ENCODE measurements around the gene KRTAP12-1.

KRTAP12-1 gene, protein sequence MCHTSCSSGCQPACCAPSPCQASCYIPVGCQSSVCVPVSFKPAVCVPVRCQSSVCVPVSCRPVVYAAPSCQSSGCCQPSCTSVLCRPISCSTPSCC
- total RNA-seq: 0 to 0.07 (median 0) reads per million in 18 experiments

DNA sequence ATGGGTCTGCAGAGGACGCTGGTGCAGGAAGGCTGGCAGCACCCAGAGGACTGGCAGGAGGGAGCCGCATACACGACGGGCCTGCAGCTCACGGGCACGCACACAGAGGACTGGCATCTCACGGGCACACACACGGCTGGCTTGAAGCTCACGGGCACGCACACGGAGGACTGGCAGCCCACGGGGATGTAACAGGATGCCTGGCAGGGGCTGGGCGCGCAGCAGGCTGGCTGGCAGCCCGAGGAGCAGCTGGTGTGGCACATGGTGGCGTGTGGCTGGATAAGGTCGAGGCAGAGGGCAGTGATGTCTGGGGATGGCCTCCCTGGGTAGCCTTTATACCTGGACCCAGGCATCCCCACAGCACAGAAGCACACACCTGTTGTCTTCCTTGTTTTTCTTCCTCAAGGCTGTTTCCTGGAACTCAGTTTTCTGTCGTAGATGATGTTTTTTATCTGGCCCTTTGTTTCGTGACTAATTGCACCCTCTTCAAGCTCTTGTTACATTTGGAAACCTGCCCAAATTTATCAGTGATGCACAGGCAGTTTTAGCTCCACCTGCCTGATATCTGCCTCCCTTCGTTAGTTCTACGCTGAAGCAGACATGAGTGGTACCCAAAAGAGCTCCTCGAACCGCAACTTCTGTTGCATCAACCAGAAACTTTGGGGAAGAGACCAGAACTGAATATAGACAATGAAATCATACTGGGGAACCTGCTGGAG, at the start of gene KRTAP12-1:
TSS of gene KRTAP12-1 (minus strand) at position 303 of the 719 bp plus-strand sequence. CDS start at position 263, 40 bp downstream.
- DNase-seq: no peak

DNA sequence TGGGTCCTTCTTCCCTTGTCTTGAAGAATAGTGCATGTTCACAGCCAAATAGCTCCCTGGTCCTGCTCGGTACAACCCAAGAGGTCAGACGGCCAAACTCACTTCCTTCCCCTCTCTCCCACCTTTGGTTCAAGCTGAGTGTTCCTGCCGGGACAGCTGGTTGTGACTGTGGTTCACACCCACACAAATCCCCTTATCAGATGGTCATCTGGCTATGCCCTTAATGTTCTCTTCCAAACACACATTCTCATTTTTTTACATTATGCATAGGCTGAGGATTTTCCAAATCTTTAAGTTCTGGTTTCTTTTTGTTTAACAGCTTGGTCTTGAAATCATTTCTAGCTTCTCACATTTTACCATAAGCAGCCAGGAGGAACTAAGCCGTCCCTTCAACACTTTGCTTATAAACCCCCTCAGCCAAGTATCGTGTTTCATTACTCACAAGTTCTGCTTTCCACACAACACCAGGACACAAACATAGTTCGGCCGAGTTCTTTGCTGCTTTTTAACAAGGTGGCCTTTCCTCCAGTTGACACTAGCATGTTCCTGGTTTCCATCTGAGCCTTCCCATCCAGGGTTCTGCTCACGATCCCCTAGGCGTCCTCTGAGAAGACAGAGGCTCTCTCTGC, 49.1 kb upstream of the KRTAP12-1 start:
- DNase-seq: peak in 1 of 2 donors; percentile 28

DNA sequence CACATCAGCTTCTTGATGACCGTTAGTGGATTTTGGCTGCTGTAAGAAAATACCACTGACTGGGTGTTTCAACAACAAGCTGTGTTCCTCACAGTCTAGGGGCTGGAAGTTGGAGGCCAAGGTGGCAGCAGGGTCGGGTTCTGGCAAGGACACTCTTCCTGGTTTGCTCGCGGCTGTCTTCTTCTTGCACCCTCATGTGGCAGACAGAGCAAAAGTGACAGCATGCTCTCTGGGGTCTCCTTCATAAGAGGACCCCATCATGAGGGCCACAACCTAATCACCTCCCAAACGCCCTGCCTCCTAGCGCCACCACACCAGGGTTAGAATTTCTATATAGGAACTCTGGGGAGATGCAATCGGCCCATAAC, 48.0 kb upstream of the KRTAP12-1 start:
- DNase-seq: no peak

DNA sequence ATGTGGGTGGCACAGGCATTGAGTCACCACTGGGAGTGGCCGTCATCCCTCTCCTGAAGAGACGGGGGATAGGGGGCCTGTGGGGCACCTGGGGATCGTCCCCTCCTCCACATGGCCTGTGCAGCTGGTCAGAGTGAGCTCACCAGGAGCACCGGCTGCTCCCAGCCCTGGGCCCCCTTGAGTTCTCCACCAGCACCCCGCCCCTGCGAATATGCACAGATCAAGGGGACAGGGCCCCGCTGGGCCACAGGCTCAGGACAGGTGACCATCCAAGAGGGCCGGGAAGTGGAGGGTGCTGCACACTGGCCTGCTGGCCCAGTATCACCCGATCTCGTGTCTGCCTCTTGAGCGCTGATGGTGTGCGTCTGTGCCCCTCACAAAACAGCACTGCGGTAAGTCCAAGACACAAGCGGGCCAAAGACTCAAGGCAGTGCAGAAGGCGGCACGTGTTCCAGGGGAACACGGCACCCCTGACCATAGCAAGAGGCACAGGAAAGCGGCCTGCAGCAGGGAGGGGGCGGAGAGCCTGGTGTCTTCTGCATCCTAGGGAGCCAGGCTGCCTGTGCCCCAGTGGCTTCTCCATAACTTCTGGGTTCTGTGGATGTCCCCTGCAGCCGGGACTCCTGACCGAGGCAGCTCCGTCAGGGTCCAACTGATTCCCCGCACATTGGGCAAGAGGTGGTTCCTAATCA, 47.5 kb upstream of the KRTAP12-1 start:
- DNase-seq: no peak

DNA sequence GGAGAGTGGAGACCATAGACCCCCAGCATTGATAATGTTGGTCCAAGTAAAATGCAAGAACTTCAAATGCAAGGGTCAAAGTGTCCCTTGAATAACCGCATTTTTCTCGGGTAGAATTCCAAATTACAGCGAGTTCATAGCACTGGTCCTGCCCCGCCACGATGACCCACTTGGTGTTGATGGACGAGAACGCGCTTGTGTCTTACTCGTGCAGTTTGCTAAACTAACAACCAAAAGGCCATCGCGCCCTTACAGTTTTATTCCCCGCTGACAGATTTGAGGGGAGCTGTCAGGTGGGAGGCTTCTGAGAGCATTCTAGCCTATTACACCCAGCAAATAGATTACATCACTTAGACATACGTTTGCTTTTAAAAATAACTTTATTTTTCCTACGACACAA, 46.8 kb upstream of the KRTAP12-1 start:
- no peak for DNase-seq

DNA sequence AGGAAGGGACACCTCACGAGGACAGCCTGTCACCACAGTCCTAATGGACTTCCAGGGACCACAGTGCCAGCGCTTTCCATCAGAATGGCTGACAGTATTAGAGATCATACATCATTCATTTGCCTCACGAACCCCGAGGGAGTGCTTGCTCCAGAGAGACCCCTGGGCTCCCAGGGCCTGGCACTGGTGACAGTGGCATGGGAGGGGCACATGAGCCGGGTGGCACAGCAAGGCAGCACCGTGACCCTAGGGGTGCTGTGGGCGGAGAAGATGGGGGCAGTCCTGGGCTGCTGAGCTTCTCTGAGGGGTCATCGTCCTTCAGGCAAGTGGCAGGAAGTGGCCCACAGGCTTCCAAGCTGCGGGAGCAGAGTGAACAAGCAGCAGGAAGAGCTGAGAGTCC, 45.8 kb upstream of the KRTAP12-1 start:
- DNase-seq: no peak

DNA sequence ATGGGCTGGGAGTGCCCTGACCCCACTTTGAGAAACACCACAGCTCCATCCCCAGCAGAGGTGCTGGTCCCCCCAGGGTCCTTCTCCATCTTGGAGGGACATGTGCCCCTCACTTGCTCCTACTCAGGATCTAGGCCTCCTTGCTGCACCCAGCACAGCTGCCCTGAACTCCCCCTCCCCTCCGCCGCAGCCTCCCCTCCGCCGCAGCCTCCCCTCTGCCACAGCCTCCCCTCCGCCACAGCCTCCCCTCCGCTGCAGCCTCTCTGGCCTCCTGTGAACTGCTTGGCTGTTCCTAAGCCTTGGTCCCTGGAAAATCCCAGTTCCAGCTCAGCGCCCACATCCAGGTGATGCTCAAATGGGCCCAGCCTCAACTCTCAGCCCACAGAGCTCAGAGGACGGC, 45.4 kb upstream of the KRTAP12-1 start:
- DNase-seq: no peak

DNA sequence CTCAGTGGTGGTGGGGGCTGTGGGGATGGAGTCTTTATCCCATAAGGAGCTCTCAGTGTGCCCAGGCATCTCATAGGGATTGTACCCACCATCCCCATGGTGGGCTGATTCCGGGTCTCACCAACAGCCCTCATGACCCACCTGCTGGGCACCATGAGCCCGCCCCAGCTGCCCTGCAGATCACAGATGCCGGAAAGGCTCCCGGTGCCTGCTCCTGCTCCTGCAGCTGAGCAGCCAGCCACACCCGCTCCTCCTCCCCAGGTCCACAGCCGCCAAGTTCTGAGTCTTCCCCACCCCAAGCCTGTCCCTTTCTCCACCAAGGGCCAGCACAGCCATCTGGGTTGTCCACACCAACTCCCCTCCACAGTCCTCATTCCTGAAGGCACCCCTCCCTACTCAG, 44.9 kb upstream of the KRTAP12-1 start:
- DNase-seq: no peak

DNA sequence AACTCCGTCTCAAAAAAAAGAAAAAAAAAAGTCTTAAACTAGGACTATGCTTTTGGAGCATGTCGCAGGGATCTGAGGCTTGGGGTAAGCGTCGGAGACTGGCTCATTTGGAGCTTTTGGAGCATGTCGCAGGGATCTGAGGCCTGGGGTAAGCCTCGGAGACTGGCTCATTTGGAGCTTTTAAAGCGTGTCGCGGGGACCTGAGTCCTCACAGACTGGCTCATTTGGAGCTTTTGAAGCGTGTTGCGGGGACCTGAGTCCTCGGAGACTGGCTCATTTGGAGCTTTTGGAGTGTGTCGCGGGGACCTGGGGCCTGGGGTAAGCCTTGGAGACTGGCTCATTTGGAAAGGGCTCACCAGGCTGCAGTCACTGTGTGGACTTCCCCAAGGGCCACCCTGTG, 43.0 kb upstream of the KRTAP12-1 start:
- DNase-seq: no peak

DNA sequence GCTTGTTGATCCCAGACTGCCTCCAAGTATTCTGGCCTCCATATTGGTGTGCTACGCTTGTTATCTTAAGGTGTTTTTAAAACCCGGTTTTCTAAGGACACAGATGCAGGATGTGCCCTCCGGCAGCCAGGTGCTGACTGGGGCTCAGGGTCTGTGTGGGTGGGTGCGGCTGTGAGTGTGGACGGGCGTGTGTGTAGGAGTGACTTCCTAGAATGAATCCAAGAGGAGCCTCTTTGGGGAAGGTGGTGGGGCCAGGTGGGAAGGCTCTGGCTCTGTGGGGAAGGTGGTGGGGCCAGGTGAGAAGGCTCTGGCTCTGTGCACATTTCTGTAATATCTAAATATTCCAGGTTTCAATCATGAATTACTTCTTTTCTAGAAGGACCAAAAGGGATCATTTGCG, 42.2 kb upstream of the KRTAP12-1 start:
- no peak for DNase-seq

DNA sequence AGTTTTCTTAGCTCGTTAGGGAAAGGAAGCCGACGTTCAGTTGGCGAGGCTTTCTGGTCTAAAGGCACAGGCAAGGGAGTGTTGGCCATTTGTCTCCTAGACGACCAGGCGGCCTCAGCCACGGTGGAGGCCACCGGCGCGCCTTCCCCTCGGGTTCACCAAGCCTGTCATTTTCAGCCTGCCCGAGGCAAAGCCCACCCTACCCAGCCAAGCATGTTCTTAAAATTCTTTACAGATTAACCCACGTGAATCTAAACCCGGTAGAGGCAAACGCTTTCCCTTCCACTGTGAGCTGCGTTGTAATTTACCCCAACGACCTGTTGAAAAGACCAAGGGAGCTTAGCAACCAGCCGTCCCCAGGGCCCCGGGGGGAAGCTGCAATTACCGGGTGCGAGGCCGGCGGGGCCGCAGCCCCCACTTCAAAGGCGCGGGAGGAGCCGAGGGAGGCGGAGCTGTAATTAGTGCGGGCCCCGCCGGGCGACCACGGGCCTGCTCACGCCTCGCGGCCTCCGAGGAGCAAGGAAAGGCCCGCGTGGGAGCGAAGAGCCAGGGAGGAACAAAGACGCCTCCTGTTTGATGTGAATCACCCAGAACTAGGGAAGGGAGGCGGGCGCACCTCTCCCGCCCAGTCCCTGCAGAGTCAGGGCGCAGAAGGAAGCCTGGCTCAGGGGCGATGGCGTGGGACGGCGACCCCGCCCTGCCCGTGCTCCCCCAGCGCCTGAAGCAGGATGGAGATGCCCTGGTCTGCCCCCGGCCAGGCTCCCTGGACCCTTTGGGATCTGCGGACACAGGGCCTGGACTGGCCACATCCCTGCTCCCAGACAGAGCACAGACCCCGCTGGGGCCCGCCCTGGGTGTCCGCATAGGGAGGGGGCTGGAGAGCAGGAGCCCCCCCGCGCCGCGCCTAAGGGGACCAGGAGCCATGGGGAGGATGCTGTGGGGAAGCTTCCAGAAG, 41.5 kb upstream of the KRTAP12-1 start:
- DNase-seq: no peak

DNA sequence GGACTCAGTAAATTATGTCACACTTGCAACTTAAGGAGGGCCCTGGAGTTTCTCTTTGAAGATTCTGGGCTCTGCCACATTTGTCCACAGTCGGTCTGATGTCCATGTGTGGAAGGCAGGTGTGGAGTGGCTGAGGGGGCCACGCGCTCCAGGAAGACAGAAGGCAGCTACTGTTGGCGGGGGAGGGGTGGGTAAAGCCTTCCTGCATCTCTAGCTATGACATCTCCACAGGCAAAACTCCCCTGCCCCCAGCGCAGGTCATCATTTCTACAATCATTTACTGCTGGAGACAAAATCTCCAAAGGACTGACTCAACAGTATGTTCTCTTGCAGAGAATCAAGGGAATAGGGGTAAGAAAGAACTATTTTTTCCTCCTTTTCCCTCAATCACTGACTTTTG, 40.8 kb upstream of the KRTAP12-1 start:
- no peak for DNase-seq

DNA sequence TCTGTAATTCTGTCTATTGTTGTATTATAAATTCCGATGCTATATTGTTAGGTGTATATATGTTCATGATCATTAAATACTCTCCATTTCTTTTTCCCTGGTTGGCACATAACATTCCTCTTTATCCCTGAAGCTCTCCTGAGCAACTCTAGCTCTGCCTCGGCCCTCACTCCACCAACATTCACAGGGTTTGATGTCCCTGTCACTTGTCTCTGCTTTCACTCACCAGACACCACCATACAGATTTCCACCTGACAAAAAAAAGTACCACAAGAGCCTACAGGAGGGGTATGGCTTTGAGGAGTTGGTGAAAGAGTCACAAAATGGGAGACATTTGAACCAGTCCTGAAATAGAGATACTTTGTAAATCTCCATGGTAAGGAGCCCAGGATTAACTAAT, 38.2 kb upstream of the KRTAP12-1 start:
- DNase-seq: no peak

DNA sequence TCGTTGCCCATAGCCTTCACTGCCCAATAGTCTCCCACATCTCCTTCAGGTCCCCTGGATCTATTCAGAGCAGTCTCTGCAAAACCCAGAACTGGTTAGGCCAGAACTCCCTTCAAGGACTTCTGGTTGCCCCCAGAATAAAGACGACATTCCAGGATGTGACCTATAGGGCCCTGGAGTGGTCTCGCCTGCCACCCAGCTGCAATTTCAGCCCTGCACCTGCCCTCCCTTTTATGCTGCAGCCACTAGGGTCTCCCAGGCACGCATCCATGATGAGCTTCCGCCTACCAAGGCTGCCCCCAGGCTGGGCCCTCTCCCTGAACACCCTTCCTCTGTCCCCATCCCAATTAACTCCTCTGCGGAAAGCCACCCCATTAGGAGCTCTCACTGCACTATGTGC, 36.6 kb upstream of the KRTAP12-1 start:
- DNase-seq: no peak

DNA sequence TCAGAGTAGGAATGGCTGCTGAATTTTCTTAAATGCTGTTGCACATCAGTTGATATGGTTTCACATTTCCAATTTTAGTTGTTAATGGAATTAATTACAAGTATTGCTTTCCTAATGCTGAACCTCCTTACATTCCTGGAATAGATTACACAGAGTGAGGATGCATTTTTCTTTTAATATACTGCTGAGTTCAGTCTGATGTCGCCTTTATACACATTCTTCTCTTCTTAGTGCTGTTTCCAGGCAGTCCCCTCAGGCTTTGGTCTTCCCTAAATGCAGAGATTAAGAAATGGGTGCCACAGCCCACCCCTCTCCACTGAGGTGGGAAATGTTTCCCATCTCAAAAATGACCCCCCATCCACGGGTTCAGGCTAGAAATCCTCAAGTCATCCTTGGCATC, 36.1 kb upstream of the KRTAP12-1 start:
- no peak for DNase-seq

DNA sequence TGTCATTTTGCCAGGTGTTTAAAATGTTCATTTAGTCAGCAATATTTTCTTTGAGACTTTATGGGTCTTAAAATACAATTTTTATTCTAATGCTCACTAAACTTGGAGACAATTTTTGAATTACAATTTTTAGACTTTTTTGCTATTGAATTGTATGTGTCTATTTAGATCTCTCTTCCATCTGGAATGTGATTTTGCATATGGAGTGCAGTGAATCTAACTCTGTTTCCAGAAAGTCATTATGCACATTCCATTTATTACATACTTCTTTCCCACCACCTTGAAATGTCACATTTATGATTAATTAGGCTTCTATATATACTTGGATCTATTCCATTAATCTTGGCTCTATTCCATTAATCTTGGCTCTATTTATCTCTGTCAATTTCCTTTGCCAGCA, 35.0 kb upstream of the KRTAP12-1 start:
- no peak for DNase-seq

DNA sequence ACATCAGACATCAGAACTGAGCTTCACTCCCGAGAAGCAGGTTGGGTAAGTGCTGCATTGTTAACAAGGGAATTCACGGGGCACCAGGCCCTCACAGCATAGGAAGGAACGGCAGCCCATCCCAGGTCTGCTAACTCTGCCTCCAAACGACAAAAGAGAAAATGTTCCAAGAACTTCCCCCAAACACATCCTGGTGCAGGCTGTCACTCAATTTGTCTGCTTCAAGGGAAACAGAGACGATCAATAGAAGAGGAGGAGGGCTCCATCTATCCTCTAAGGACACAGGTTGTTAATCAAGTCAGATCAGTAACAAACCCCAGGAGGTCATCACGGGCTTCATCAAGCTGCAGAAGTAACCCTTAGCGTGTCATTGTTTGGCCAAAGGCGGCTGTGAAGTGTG, 32.9 kb upstream of the KRTAP12-1 start:
- no peak for DNase-seq

DNA sequence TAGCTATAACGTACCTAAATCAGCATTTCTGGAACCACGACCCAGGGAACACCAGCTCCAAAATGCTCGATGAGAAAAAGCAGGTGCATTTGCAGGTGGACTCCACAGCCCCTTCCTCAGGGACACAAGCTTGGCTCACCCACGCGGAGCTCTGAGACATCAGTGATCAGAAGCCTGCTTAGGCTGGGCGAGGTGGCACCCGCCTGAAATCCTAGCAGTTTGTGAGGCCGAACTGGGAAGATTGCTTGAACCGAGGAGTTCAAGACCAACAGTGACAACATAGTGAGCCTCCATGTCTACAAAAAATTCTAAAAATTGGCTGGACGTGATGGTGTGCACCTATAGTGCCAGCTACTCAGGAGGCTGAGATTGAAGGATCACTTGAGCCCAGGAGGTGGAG, 31.9 kb upstream of the KRTAP12-1 start:
- DNase-seq: no peak

DNA sequence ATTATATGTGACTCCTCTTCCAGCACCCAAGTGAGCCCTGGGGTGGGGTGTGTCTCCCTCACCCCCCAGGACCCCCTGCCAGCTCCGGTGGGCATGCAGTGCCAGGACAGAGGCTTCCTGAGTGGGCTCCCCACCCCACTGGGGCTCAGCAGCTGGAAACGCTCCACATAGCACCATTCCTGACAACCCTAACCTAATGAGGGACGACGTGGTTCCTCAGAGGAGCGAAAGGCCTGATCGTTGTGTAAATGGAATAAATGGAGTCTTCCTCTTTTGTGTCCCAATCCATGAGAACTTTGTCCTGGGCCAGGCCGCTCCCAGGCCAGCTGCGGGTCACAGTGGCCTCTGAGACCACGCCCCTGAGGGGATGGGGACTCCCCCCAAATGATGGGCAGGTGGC, 31.2 kb upstream of the KRTAP12-1 start:
- DNase-seq: no peak

DNA sequence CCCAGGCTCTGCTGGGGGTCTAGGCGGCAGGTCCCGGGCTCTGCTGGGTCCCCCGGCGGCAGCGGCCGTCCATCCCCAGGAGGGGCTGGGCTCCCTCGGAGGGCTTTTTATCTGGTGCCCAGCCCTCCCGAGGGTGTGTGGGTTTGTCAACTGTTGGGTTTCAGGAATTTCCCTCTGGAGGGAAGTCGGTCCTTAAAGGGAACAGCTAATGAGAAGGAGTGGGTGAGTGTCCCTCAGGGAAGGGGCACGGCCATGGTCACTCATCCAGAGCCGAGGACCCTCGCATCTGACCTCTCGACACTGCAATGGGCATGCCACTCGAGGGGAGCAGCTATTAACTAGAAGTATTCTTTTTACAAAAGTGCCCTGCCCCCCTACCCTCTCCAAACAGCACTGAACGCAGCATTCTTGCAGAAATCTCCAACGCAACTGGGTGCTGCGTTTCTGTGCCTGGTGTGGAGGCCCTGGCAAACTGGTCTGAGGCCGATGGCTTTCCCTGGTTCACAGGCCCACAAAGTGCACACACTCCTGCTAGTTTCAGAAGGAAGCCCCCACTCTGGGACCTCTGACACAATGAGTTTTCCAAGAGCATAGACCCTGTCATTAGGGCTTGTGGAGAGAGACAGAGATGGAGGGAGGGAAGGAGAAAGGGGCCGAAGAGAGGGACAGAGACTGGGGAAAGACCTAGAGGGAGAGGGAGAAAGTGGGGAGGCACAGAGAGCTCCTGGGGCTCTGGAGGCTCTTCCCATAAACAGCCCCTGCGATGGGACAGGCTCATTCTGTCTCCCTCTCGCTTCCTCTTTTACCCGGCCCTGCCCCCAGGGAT, 30.5 kb upstream of the KRTAP12-1 start:
- no peak for DNase-seq

DNA sequence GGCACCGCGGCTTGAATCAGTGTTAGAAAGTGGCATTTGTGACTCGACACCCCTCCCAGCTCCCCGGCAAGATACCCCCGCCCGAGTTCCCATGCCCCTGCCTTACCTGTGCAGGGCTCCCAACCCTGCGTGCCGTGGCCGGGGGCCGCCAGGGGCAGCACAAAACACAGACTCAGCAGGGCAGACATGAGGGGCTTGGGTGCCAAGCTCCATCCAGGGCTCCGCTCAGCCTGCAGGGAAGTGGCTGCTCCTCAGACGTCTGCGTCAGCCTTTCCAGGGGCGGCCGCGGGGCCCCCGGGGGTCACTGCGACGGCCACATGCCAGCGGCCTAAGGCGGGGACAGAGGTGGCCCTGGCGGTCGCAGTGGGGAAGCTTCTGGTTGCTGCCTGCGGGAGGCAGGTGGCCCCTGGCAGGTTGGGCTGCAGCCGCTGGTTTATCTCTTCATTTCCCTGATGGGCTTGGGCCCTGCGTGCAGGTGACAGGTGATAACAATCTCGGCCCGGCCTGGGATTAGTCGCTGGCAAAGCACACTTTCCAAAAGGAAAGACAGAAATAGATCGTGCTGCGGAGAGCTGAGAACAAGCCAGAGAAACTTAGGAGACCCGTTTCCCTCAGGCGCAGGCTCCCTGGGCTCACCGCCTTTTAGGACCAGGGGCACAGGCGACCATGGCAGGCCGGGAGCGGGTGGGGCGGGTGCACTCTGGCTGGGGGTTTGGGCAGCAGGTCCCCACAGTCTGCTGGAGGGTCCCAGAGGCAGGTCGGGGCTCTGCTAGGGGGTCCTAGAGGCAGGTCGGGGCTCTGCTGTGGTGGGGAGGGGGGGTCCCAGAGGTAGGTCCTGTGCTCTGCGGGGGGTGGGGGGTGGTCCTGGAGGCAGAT, 29.6 kb upstream of the KRTAP12-1 start, which contains the start of gene TSPEAR:
TSS of gene TSPEAR (minus strand) at position 246 of the 876 bp plus-strand sequence. CDS start at position 188, 58 bp downstream.
- no peak for DNase-seq
